Activated gamma-delta T cell treated with Interleukin-2 at 50 U/mL for 16 hours (primary cell): Measurements from ENCODE around the gene TBC1D28.
"Not testable (repeated sequence)": the region's sequence is repeated elsewhere in the genome, so short reads cannot be mapped to it uniquely, and the experiment has no call there.

Source experiments
- DNase-seq: peaks from one replicate; pipeline ENCODE4 v3.0.0-alpha.2; 2020

Gene TBC1D28

DNA sequence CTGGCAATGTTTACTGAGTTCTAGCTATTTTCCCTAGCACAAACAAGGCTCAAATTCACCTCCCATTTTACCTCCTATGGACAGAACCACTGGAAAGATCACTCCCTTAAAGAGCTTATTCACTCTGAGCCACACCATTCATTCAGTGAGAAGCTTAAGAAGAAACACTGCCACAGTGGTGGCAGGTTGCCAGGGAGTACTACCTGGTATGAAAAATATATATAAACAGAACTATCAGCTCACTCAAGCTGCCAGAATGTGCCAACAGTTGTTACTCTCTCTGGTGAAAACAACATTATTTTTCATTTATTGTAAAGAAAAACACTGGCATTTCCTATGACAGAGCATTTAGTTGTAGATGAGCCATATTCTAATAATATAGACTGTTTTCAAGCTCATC, 31.2 kb downstream of the TBC1D28 start:
- DNase-seq = not testable (repeated sequence)

DNA sequence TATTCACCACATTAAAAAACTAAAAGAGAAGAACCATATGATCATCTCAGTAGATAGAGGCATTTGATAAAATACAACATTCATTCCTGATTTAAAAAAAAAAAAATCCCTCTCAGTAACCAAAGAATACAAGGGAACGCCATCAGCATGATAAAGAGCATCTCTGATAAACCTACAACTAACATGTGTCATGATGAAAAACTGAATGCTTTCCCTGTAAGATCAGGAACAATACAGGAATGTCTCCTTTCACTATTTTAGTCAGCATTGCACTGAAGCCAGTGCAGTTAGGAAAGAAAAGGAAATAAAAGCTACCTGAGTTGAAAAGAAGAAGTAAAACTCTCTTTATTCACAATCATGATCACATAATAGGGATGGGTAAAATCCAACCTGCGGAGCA, 51.1 kb downstream of the TBC1D28 start:
- not testable (repeated sequence) for DNase-seq
